HepG2 (cell line): ENCODE measurements around the gene HMBS. TPM values are rescaled to one million over a fixed set of nuclear protein-coding genes. Genes with fewer than 3 reads are reported as not detected.
A peak's percentile ranks its signal among the peaks of the same experiment; 100 is the strongest.

Experiments
- BRF2 ChIP-seq: sonication (generic); formaldehyde crosslinking; IDR thresholded peaks from 2 replicates; pipeline ENCODE4 v1.8.1; 2022; ENCODE audit warnings: mild to moderate bottlenecking, missing genetic modification reagents
- DZIP1 ChIP-seq: sonication (generic); formaldehyde crosslinking; IDR thresholded peaks from 2 replicates; pipeline ENCODE4 v1.5.0; 2020; ENCODE audit warnings: mild to moderate bottlenecking, missing genetic modification reagents
- FOSL1 ChIP-seq: sonication (generic); formaldehyde crosslinking; IDR thresholded peaks from 2 replicates; pipeline ENCODE4 v1.9.0; 2021; ENCODE audit warnings: missing genetic modification reagents, borderline replicate concordance
- HCFC1 ChIP-seq: fragments of 150-350 bp; IDR thresholded peaks from 2 replicates; pipeline ENCODE4 v1.6.1; 2014; ENCODE audit warnings: low read depth, low read length
- NCOA2 ChIP-seq: sonication (generic); formaldehyde crosslinking; IDR thresholded peaks from 2 replicates; pipeline ENCODE4 v1.8.0; 2022; ENCODE audit warnings: inconsistent platforms
- NFE2L2 ChIP-seq: fragments of 150-350 bp; IDR thresholded peaks from 2 replicates; pipeline ENCODE4 v1.6.1; 2014; ENCODE audit warnings: low read length
- NKX3-1 ChIP-seq: sonication (generic); formaldehyde crosslinking; IDR thresholded peaks from 2 replicates; pipeline ENCODE4 v1.5.0; 2020; ENCODE audit warnings: missing genetic modification reagents
- PTBP1 ChIP-seq: fragments of 200-400 bp; formaldehyde crosslinking; IDR thresholded peaks from 2 replicates; pipeline ENCODE4 v1.6.1; 2018; ENCODE audit warnings: low read length, low read depth; ENCODE audit not compliant: poor library complexity, severe bottlenecking
- RFX1 ChIP-seq: fragments of 450-650 bp; IDR thresholded peaks from 2 replicates; pipeline ENCODE4 v1.6.1; 2017
- SIN3A ChIP-seq: IDR thresholded peaks from 2 replicates; pipeline ENCODE4 v1.6.1; 2011; ENCODE audit warnings: low read depth, mild to moderate bottlenecking, control low read depth, low read length, borderline replicate concordance
- SMARCC2 ChIP-seq: fragments of 450-650 bp; IDR thresholded peaks from 2 replicates; pipeline ENCODE4 v1.6.1; 2017; ENCODE audit warnings: antibody characterized with exemption, mild to moderate bottlenecking
- ZBTB39 ChIP-seq: sonication (generic); formaldehyde crosslinking; IDR thresholded peaks from 2 replicates; pipeline ENCODE4 v1.5.0; 2020; ENCODE audit warnings: missing genetic modification reagents
- ZBTB4 ChIP-seq: sonication (generic); formaldehyde crosslinking; IDR thresholded peaks from 2 replicates; pipeline ENCODE4 v1.4.0; 2020; ENCODE audit warnings: missing genetic modification reagents, mild to moderate bottlenecking, borderline replicate concordance
- ZFY ChIP-seq: sonication (generic); formaldehyde crosslinking; IDR thresholded peaks from 2 replicates; pipeline ENCODE4 v1.4.0; 2020; ENCODE audit warnings: missing genetic modification reagents
- ZNF24 ChIP-seq: fragments of 450-650 bp; IDR thresholded peaks from 2 replicates; pipeline ENCODE4 v1.6.1; 2017; ENCODE audit warnings: antibody characterized with exemption, mild to moderate bottlenecking
- ZNF275 ChIP-seq: sonication (generic); formaldehyde crosslinking; IDR thresholded peaks from 2 replicates; pipeline ENCODE4 v1.8.0; 2022; ENCODE audit warnings: missing genetic modification reagents, mild to moderate bottlenecking, inconsistent platforms, borderline replicate concordance
- ZNF550 ChIP-seq: sonication (generic); formaldehyde crosslinking; IDR thresholded peaks from 2 replicates; pipeline ENCODE4 v1.4.0; 2020; ENCODE audit warnings: mild to moderate bottlenecking, missing genetic modification reagents, borderline replicate concordance
- ZNF766 ChIP-seq: sonication (generic); formaldehyde crosslinking; IDR thresholded peaks from 2 replicates; pipeline ENCODE4 v1.5.0; 2020; ENCODE audit warnings: missing genetic modification reagents, borderline replicate concordance
- ZSCAN21 ChIP-seq: sonication (generic); formaldehyde crosslinking; IDR thresholded peaks from 2 replicates; pipeline ENCODE4 v1.8.0; 2022; ENCODE audit warnings: mild to moderate bottlenecking, missing genetic modification reagents, moderate library complexity, borderline replicate concordance
- polyA plus RNA-seq, 8 experiments: library from polyadenylated mRNA; depleted of rRNA in 3 of 8; stranded (reverse) in 7 of 8; unstranded in 1 of 8; fragments of >200 nt; fragmentation: Illumina TruSeq in 4 of 8; extraction: Trizol in 4 of 8; gene quantifications; 2 replicates each; pipeline versions ENCODE4 v1.2.1 to v1.2.3, GENCODE V29; 2011 to 2016; ENCODE audit warnings: low read depth in 4 of 8, missing spikeins in 1 of 8, mixed read lengths in 1 of 8; ENCODE audit not compliant: insufficient read depth in 1 of 8
- total RNA-seq, 5 experiments: library from RNA; depleted of rRNA; stranded (reverse); fragments of >200 nt; fragmentation: Illumina TruSeq; extraction: Trizol; gene quantifications; 2 replicates each; pipeline ENCODE4 v1.2.3, GENCODE V29; 2016; ENCODE audit warnings: low read depth in 1 of 5

Gene HMBS
- total and polyA plus RNA-seq, 2 of the 13 experiments (the other 11 are each of a cell fraction or from before 2014, with no cell fraction given) = 9.4 to 46.9 TPM

- TF ChIP-seq BRF2 (CRISPR knock-in tag) (0 out of 2 replicates have a peak, but pooled peaks have one; percentile 48), NFE2L2 (no peak), ZBTB4 (no peak), ZFY (peak; percentile 86), ZSCAN21 (CRISPR knock-in tag) (no peak), PTBP1 (no peak), SMARCC2 (no peak), NCOA2 (no peak), ZNF550 (CRISPR knock-in tag) (no peak), ZNF766 (no peak), NKX3-1 (CRISPR knock-in tag) (peak; percentile 83), ZNF275 (CRISPR knock-in tag) (0 out of 2 replicates have a peak, but pooled peaks have one; percentile 29), ZBTB39 (CRISPR knock-in tag) (no peak; the same call in 1 of the 2 replicates), DZIP1 (CRISPR knock-in tag) (no peak), SIN3A (peak; percentile 75), FOSL1 (CRISPR knock-in tag) (no peak), ZNF24 (no peak), RFX1 (peak; percentile 77; the same call in 1 of the 2 replicates), HCFC1 (peak; percentile 46; the same call in 1 of the 2 replicates)
Observed at GRCh38 chr11:119121008-119121810, 36.5 kb downstream of the HMBS start, which contains the start of gene HINFP (continued).
